ENCODE measurements around the gene HS3ST6. TPM values are rescaled to one million over a fixed set of nuclear protein-coding genes. Genes with fewer than 3 reads are reported as not detected.
"Not testable (repeated sequence)": the region's sequence is repeated elsewhere in the genome, so short reads cannot be mapped to it uniquely, and the experiment has no call there.

HS3ST6 gene
- total RNA-seq, 1 donor from 2014 or later, result not detected

- intact Hi-C loops (cut with micrococcal nuclease), result loop anchor here (10.0 kb wide), 1 partner anchor 68 kb away; no protein-coding TSS in a partner anchor
- DNase-seq (no peak), ATAC-seq (peak; percentile 6)
Observed at GRCh38 chr16:1932050-1933028, 14.1 kb upstream of the HS3ST6 start.

- intact Hi-C loops (cut with micrococcal nuclease), result loop anchor here (10.0 kb wide), 1 partner anchor 66 kb away; no protein-coding TSS in a partner anchor
- DNase-seq (no peak), ATAC-seq (no peak)
Observed at GRCh38 chr16:1930338-1930720, 12.1 kb upstream of the HS3ST6 start.

- ATAC-seq, result peak; percentile 96
- DNase-seq, result peak; percentile 96
- intact Hi-C loops (cut with micrococcal nuclease), result loop anchor here (10.0 kb wide), 1 partner anchor 65 kb away; no protein-coding TSS in a partner anchor
Observed at GRCh38 chr16:1929578-1930337, 11.5 kb upstream of the HS3ST6 start.

- intact Hi-C loops (cut with micrococcal nuclease), result no loop called here
- ATAC-seq (peak; percentile 72), DNase-seq (peak; percentile 57)
Observed at GRCh38 chr16:1929105-1929504, 10.9 kb upstream of the HS3ST6 start.

- intact Hi-C loops (cut with micrococcal nuclease), result no loop called here
- ATAC-seq (no peak), DNase-seq (no peak)
Observed at GRCh38 chr16:1926271-1926670, 8.1 kb upstream of the HS3ST6 start.

GRCh38 chr16:1924095-1924494 lies 5.9 kb upstream of the HS3ST6 start:
- ATAC-seq, result no peak
- no peak for DNase-seq
- intact Hi-C loops (cut with micrococcal nuclease), result no loop called here

- intact Hi-C loops (cut with micrococcal nuclease), result no loop called here
- DNase-seq, result no peak
- ATAC-seq, result peak; percentile 48
Observed at GRCh38 chr16:1923299-1924034, 5.3 kb upstream of the HS3ST6 start.

GRCh38 chr16:1922357-1922756 lies 4.1 kb upstream of the HS3ST6 start:
- intact Hi-C loops (cut with micrococcal nuclease), result no loop called here
- DNase-seq (no peak), ATAC-seq (no peak)

GRCh38 chr16:1920727-1921171 lies 2.5 kb upstream of the HS3ST6 start:
- DNase-seq (no peak), ATAC-seq (peak; percentile 32)
- intact Hi-C loops (cut with micrococcal nuclease), result no loop called here

GRCh38 chr16:1920122-1920521 lies 1.9 kb upstream of the HS3ST6 start:
- ATAC-seq; DNase-seq; intact Hi-C loops (cut with micrococcal nuclease): not testable (repeated sequence)

- DNase-seq, result no peak
- intact Hi-C loops (cut with micrococcal nuclease), result no loop called here
- no peak for ATAC-seq
Observed at GRCh38 chr16:1919327-1919998, 1.2 kb upstream of the HS3ST6 start.

GRCh38 chr16:1917665-1918350 lies 407 bp downstream of the HS3ST6 start:
- intact Hi-C loops (cut with micrococcal nuclease), result no loop called here
- DNase-seq, result no peak

GRCh38 chr16:1917056-1917664 lies 1.1 kb downstream of the HS3ST6 start:
- intact Hi-C loops (cut with micrococcal nuclease), result no loop called here
- ATAC-seq (no peak), DNase-seq (no peak)

More at GRCh38 chr16:1917665-1918350, 407 bp downstream of the HS3ST6 start:
- ATAC-seq, result no peak

GRCh38 chr16:1916640-1916990 lies 1.6 kb downstream of the HS3ST6 start:
- DNase-seq (no peak), ATAC-seq (no peak)
- intact Hi-C loops (cut with micrococcal nuclease), result no loop called here

- DNase-seq, result no peak
- ATAC-seq, result no peak
- intact Hi-C loops (cut with micrococcal nuclease), result no loop called here
Observed at GRCh38 chr16:1915732-1916639, 2.2 kb downstream of the HS3ST6 start.

- no peak for ATAC-seq
- DNase-seq, result no peak
- intact Hi-C loops (cut with micrococcal nuclease), result no loop called here
Observed at GRCh38 chr16:1914988-1915387, 3.2 kb downstream of the HS3ST6 start.

- DNase-seq (no peak), ATAC-seq (no peak)
- intact Hi-C loops (cut with micrococcal nuclease), result no loop called here
Observed at GRCh38 chr16:1914084-1914608, 4.1 kb downstream of the HS3ST6 start.
